Endothelial cell of umbilical vein (primary cell): ENCODE data around the gene TEAD2. TPM values are rescaled to one million over a fixed set of nuclear protein-coding genes. Genes with fewer than 3 reads are reported as not detected.

Experiments used
- BruUV-seq: library from RNA; stranded (reverse); fragments of 400-500 nt; replicated peaks from 2 replicates; lab custom pipeline; 2021; lab: Mats Ljungman, UMichigan
- CTCF ChIA-PET: fragments of 300-600, 350-600 bp; sonication (Branson Sonifier 250); formaldehyde crosslinking; loops from one replicate; lab custom pipeline; 2021; ENCODE audit warnings: antibody characterized with exemption, inconsistent platforms; lab: Charles Lee
- POLR2A ChIA-PET: fragments of 300-600, 350-600 bp; sonication (Branson Sonifier 250); formaldehyde crosslinking; loops from one replicate; lab custom pipeline; 2021; ENCODE audit warnings: antibody characterized with exemption, inconsistent platforms; lab: Charles Lee
- DNase-seq: peaks from one replicate; pipeline ENCODE4 v3.0.0-alpha.2; 2011; ENCODE audit warnings: low read depth, low spot score
- FAIRE-seq: peaks from 2 replicates; lab custom pipeline; 2011; peaks lifted over from hg19 to GRCh38; lab: Jason Lieb, UNC
- H2AFZ ChIP-seq: 2 replicates; pipeline ENCODE4 v1.6.0; 2012; ENCODE audit warnings: low read depth, low read length, control low read depth, inconsistent platforms
- H3K27ac ChIP-seq: 2 replicates; pipeline ENCODE4 v1.5.1; 2011; ENCODE audit warnings: low read depth, mild to moderate bottlenecking, control low read depth, low read length, moderate library complexity; ENCODE audit not compliant: insufficient read depth
- H3K27me3 ChIP-seq, 2 experiments: 2 replicates each; pipeline versions ENCODE4 v1.6.0 to v1.6.1; 2011; ENCODE audit warnings: low read length in 2 of 2, mixed read lengths in 1 of 2; ENCODE audit not compliant: control insufficient read depth in 2 of 2, insufficient read depth in 2 of 2
- H3K36me3 ChIP-seq, 2 experiments: 2 replicates in 1 of 2; 3 replicates in 1 of 2; pipeline ENCODE4 v1.5.1; 2011; ENCODE audit warnings: low read length in 2 of 2, mild to moderate bottlenecking in 1 of 2, moderate library complexity in 1 of 2; ENCODE audit not compliant: control insufficient read depth in 2 of 2, insufficient read depth in 2 of 2; ENCODE audit errors: extremely low read depth in 1 of 2
- H3K4me1 ChIP-seq: 3 replicates; pipeline ENCODE4 v1.5.1; 2011; ENCODE audit warnings: mild to moderate bottlenecking, low read length; ENCODE audit not compliant: control insufficient read depth, insufficient read depth; ENCODE audit errors: extremely low read depth
- H3K4me2 ChIP-seq: 2 replicates; pipeline ENCODE4 v1.6.1; 2011; ENCODE audit warnings: low read length, control low read depth, mixed read lengths; ENCODE audit not compliant: insufficient read depth
- H3K4me3 ChIP-seq, 3 experiments: fragments of 200-600 bp in 1 of 3; sonication (generic), shearing (Covaris generic) in 1 of 3; replicated peaks in 1 of 3; 2 replicates each; pipeline ENCODE4 v1.5.1; 2011 to 2016; ENCODE audit warnings: control low read depth in 3 of 3, low read length in 3 of 3, mild to moderate bottlenecking in 2 of 3, inconsistent platforms in 1 of 3, low read depth in 1 of 3, moderate library complexity in 1 of 3; ENCODE audit not compliant: insufficient read depth in 1 of 3
- H3K79me2 ChIP-seq: 2 replicates; pipeline ENCODE4 v1.6.0; 2012; ENCODE audit warnings: low read length, inconsistent platforms; ENCODE audit not compliant: control insufficient read depth, insufficient read depth
- H3K9ac ChIP-seq: replicated peaks from 2 replicates; pipeline ENCODE3; 2011; ENCODE audit warnings: low read length, control low read depth; ENCODE audit not compliant: insufficient read depth; ENCODE audit errors: extremely low read depth
- H3K9me1 ChIP-seq: replicated peaks from 3 replicates; pipeline ENCODE4 v1.6.0; 2011; ENCODE audit warnings: mild to moderate bottlenecking, low read length; ENCODE audit not compliant: control insufficient read depth, insufficient read depth; ENCODE audit errors: extremely low read depth
- H3K9me3 ChIP-seq: replicated peaks from 2 replicates; pipeline ENCODE4 v1.5.1; 2012; ENCODE audit warnings: low read length, inconsistent platforms; ENCODE audit not compliant: control insufficient read depth, insufficient read depth
- H4K20me1 ChIP-seq: replicated peaks from 2 replicates; pipeline ENCODE3; 2011; ENCODE audit warnings: mild to moderate bottlenecking, low read length; ENCODE audit not compliant: control insufficient read depth, insufficient read depth; ENCODE audit errors: extremely low read depth
- CTCF ChIP-seq, 2 donors: IDR thresholded peaks; 1 replicate in 1 of 2; 2 replicates in 1 of 2; pipeline ENCODE4 v1.5.1; 2011; ENCODE audit warnings: low read length in 2 of 2, mild to moderate bottlenecking in 2 of 2, moderate library complexity in 2 of 2, control low read depth in 1 of 2, inconsistent platforms in 1 of 2, low read depth in 1 of 2; ENCODE audit not compliant: insufficient read depth in 1 of 2; ENCODE audit errors: extremely low read depth in 1 of 2
- EZH2 ChIP-seq: IDR thresholded peaks from 2 replicates; pipeline ENCODE4 v1.6.1; 2012; ENCODE audit warnings: borderline replicate concordance, low read depth, mild to moderate bottlenecking, moderate library complexity, low read length, inconsistent platforms; ENCODE audit not compliant: severe bottlenecking
- FOS ChIP-seq: IDR thresholded peaks from 2 replicates; pipeline ENCODE4 v1.6.1; 2011; ENCODE audit warnings: mild to moderate bottlenecking, low read length, moderate library complexity, borderline replicate concordance; ENCODE audit not compliant: insufficient read depth
- GATA2 ChIP-seq: IDR thresholded peaks from 2 replicates; pipeline ENCODE4 v1.7.0; 2011; ENCODE audit warnings: low read depth, mild to moderate bottlenecking, moderate library complexity, mixed read lengths, low read length; ENCODE audit not compliant: insufficient read length, insufficient read depth
- JUN ChIP-seq: IDR thresholded peaks from 2 replicates; pipeline ENCODE4 v1.6.1; 2011; ENCODE audit warnings: borderline replicate concordance, low read depth; ENCODE audit not compliant: insufficient read length, insufficient read depth
- MYC ChIP-seq: IDR thresholded peaks from one replicate; pipeline ENCODE4 v1.6.1; 2011; ENCODE audit warnings: mild to moderate bottlenecking, low read depth, low read length
- POLR2A ChIP-seq: IDR thresholded peaks from 2 replicates; pipeline ENCODE4 v1.6.1; 2012; ENCODE audit warnings: low read depth, mild to moderate bottlenecking, control low read depth, low read length
- POLR2AphosphoS5 ChIP-seq: IDR thresholded peaks from 2 replicates; pipeline ENCODE4 v1.6.1; 2012; ENCODE audit warnings: low read depth, mild to moderate bottlenecking, control low read depth, low read length, moderate library complexity; ENCODE audit not compliant: insufficient read depth
- dilution Hi-C: fragments of 300-500 bp; cut with MboI; formaldehyde crosslinking; loops from one replicate; pipeline ENCODE4 v1.15.0; 2019; ENCODE audit warnings: low sequenced_read_pairs; ENCODE audit not compliant: extremely low pct_ligation_motif_present
- intact Hi-C: fragments of 100-400 bp; cut with micrococcal nuclease; formaldehyde crosslinking; loops from one replicate; pipeline ENCODE4 v1.10.0; 2022
- polyA plus RNA-seq, 4 experiments: library from polyadenylated mRNA; depleted of rRNA in 3 of 4; stranded (reverse) in 3 of 4; unstranded in 1 of 4; fragments of >200 nt; gene quantifications; 2 replicates each; pipeline versions ENCODE4 v1.2.1 to v1.2.3, GENCODE V29; 2011 to 2012; ENCODE audit warnings: missing spikeins in 1 of 4
- total RNA-seq: library from RNA; stranded (reverse); gene quantifications from 2 replicates; pipeline ENCODE4 v1.2.3, GENCODE V29; 2021

Gene TEAD2
- total and polyA plus RNA-seq, 2 donors (not counting 3 experiments of a cell fraction or from before 2014, with no cell fraction given), result 60.9 to 89.4 TPM

GRCh38 chr19:49347191-49347590 is 15.0 kb downstream of the TEAD2 start:
- H3K9me3 ChIP-seq, result no peaks in the 10 kb centered on the region
- BruUV-seq, result no TSS peak
- H3K9me1 ChIP-seq, result no peaks in the 10 kb centered on the region
- no peak overlapping the region for H3K4me3 ChIP-seq
- ChIA-PET CTCF (no interaction called here), POLR2A (no interaction called here)
- intact Hi-C loops, result no loop called here
- no peaks in the 10 kb centered on the region for H3K4me1 ChIP-seq
- no peaks in the 10 kb centered on the region for H4K20me1 ChIP-seq
- dilution Hi-C loops, result no loop called here
- no peak overlapping the region for H2AFZ ChIP-seq
- H3K79me2 ChIP-seq, result no peaks in the 10 kb centered on the region
- H3K9ac ChIP-seq, result no peak overlapping the region
- H3K36me3 ChIP-seq, result peaks cover 36 to 67% of the 10 kb centered on the region in 2 experiments
- H3K27ac ChIP-seq, result no peak overlapping the region
- H3K27me3 ChIP-seq, result no peaks in the 10 kb centered on the region
- no peak for FAIRE-seq
- no peak overlapping the region for H3K4me2 ChIP-seq
- no peak for DNase-seq
- no peak for TF ChIP-seq GATA2
- no peak for TF ChIP-seq FOS
- TF ChIP-seq POLR2A, result no peak
- TF ChIP-seq JUN, result no peak
- TF ChIP-seq EZH2, result no peak

- no peak overlapping the region for H3K9ac ChIP-seq
- no peaks in the 10 kb centered on the region for H3K27me3 ChIP-seq
- no peaks in the 10 kb centered on the region for H3K9me1 ChIP-seq
- H3K27ac ChIP-seq, result no peak overlapping the region
- H4K20me1 ChIP-seq, result no peaks in the 10 kb centered on the region
- H3K79me2 ChIP-seq, result no peaks in the 10 kb centered on the region
- peaks cover 33 to 64% of the 10 kb centered on the region in 2 experiments for H3K36me3 ChIP-seq
- dilution Hi-C loops, result no loop called here
- FAIRE-seq (no peak), DNase-seq (no peak)
- H3K4me1 ChIP-seq, result peaks cover 8% of the 10 kb centered on the region
- intact Hi-C loops, result no loop called here
- CTCF ChIA-PET, result interaction anchor here (1.8 kb wide), 1 partner anchor 17 kb away, joined by 5 read pairs; no protein-coding TSS in a partner anchor
- POLR2A ChIA-PET, result no interaction called here
- no peak overlapping the region for H3K4me3 ChIP-seq
- no TSS peak for BruUV-seq
- TF ChIP-seq EZH2 (no peak), MYC (no peak), POLR2AphosphoS5 (no peak), FOS (no peak), GATA2 (no peak), CTCF (IDR thresholded peaks at IDR 0.05; ENCODE audit: extremely low read depth in 1 of 2, insufficient read depth in 1 of 2, low read depth in 1 of 2, low read length in 2 of 2) (no peak), POLR2A (no peak), JUN (no peak)
- no peaks in the 10 kb centered on the region for H3K9me3 ChIP-seq
- H3K4me2 ChIP-seq, result no peak overlapping the region
- no peak overlapping the region for H2AFZ ChIP-seq
Observed at GRCh38 chr19:49344505-49345423, 17.5 kb downstream of the TEAD2 start.
